Measurements from ENCODE around the gene BMI1.

GRCh38 chr10:22324413-22324812 lies 3.5 kb downstream of the BMI1 start:
- TF ChIP-seq CTCF (IDR thresholded peaks at IDR 0.05; ENCODE audit: borderline replicate concordance, extremely low read depth, low read length, poor library complexity, severe bottlenecking) = no peak
- TF ChIP-seq EZH2 (IDR thresholded peaks at IDR 0.05; ENCODE audit: borderline replicate concordance, low read depth, low read length, severe bottlenecking) = no peak

Measured in DND-41 (cell line).